Measurements from ENCODE around the gene GIPC3. TPM values are rescaled to one million over a fixed set of nuclear protein-coding genes. Genes with fewer than 3 reads are reported as not detected.

GIPC3 gene
- total and polyA plus RNA-seq, 2 experiments from 2014 or later: 0.06 TPM; not detected in 1

- 92 to 97% methylated on average over 22 to 25 of the region's 26 CpGs for WGBS, 2 experiments (ENCODE audit: low coverage in 1 of 2, low lambda C conversion rate in 2 of 2, missing lambda C conversion rate in 2 of 2)
- Histone ChIP-seq H3K4me2 (ENCODE audit: unreplicated experiment) (no peak overlapping the region), H3K9ac (no peak overlapping the region), H3K36me3 (ENCODE audit: low read depth) (no peaks in the 10 kb centered on the region), H3K9me3 (ENCODE audit: low read depth) (no peaks in the 10 kb centered on the region), H3K4me3 (no peak overlapping the region), H3K4me1 (ENCODE audit: insufficient read depth) (no peaks in the 10 kb centered on the region), H4K20me1 (ENCODE audit: insufficient read depth) (no peaks in the 10 kb centered on the region), H3K79me2 (ENCODE audit: insufficient read depth) (no peaks in the 10 kb centered on the region), H3K27me3 (replicated peaks; ENCODE audit: insufficient read depth) (no peaks in the 10 kb centered on the region), H3K27ac (no peak overlapping the region), H3F3A (ENCODE audit: insufficient read depth) (no peaks in the 10 kb centered on the region), H3K9me2 (ENCODE audit: insufficient read depth) (no peaks in the 10 kb centered on the region), H2AFZ (no peak overlapping the region)
- DNase-seq: no peak
- TF ChIP-seq EZH2 (IDR thresholded peaks at IDR 0.05; ENCODE audit: insufficient read depth, poor library complexity, severe bottlenecking): no peak
- no peak for TF ChIP-seq EZH2phosphoT487 (IDR thresholded peaks at IDR 0.05; ENCODE audit: insufficient read depth, low read depth)
- in situ Hi-C loops (cut with MboI): loop anchor here (25.0 kb wide), 1 partner anchor 303 kb away; no protein-coding TSS in a partner anchor
Observed at GRCh38 chr19:3615524-3616135, 30.4 kb downstream of the GIPC3 start.

GRCh38 chr19:3617463-3617862 is 32.2 kb downstream of the GIPC3 start:
- H3K36me3 ChIP-seq (ENCODE audit: low read depth): no peaks in the 10 kb centered on the region
- no peak overlapping the region for H3K9ac ChIP-seq
- no peaks in the 10 kb centered on the region for H3F3A ChIP-seq (ENCODE audit: insufficient read depth)
- no peak overlapping the region for H3K4me3 ChIP-seq
- in situ Hi-C loops (cut with MboI): loop anchor here (25.0 kb wide), 1 partner anchor 305 kb away; no protein-coding TSS in a partner anchor
- 92 to 95% methylated on average over 17 to 19 of the region's 19 CpGs for WGBS, 2 experiments (ENCODE audit: low coverage in 1 of 2, low lambda C conversion rate in 2 of 2, missing lambda C conversion rate in 2 of 2)
- no peaks in the 10 kb centered on the region for H4K20me1 ChIP-seq (ENCODE audit: insufficient read depth)
- H3K27ac ChIP-seq: no peak overlapping the region
- no peaks in the 10 kb centered on the region for H3K9me3 ChIP-seq (ENCODE audit: low read depth)
- H2AFZ ChIP-seq: no peak overlapping the region
- H3K4me2 ChIP-seq (ENCODE audit: unreplicated experiment): no peak overlapping the region
- DNase-seq: no peak
- 0 out of 2 replicates have a peak, but pooled peaks cover 4% of the 10 kb centered on the region for H3K79me2 ChIP-seq (ENCODE audit: insufficient read depth)
- no peaks in the 10 kb centered on the region for H3K27me3 ChIP-seq (replicated peaks; ENCODE audit: insufficient read depth)
- H3K4me1 ChIP-seq (ENCODE audit: insufficient read depth): no peaks in the 10 kb centered on the region
- no peaks in the 10 kb centered on the region for H3K9me2 ChIP-seq (ENCODE audit: insufficient read depth)
- TF ChIP-seq EZH2phosphoT487 (IDR thresholded peaks at IDR 0.05; ENCODE audit: insufficient read depth, low read depth) (no peak), EZH2 (IDR thresholded peaks at IDR 0.05; ENCODE audit: insufficient read depth, poor library complexity, severe bottlenecking) (no peak)

GRCh38 chr19:3618144-3618810 is 33.0 kb downstream of the GIPC3 start:
- H3K79me2 ChIP-seq (ENCODE audit: insufficient read depth): 0 out of 2 replicates have a peak, but pooled peaks cover 8% of the 10 kb centered on the region
- no peaks in the 10 kb centered on the region for H4K20me1 ChIP-seq (ENCODE audit: insufficient read depth)
- no peaks in the 10 kb centered on the region for H3F3A ChIP-seq (ENCODE audit: insufficient read depth)
- H3K36me3 ChIP-seq (ENCODE audit: low read depth): no peaks in the 10 kb centered on the region
- peak; percentile 82 for DNase-seq
- no peak overlapping the region for H3K9ac ChIP-seq
- no peaks in the 10 kb centered on the region for H3K9me2 ChIP-seq (ENCODE audit: insufficient read depth)
- H3K27ac ChIP-seq: no peak overlapping the region
- TF ChIP-seq EZH2phosphoT487 (IDR thresholded peaks at IDR 0.05; ENCODE audit: insufficient read depth, low read depth): no peak
- TF ChIP-seq EZH2 (IDR thresholded peaks at IDR 0.05; ENCODE audit: insufficient read depth, poor library complexity, severe bottlenecking): no peak
- no peaks in the 10 kb centered on the region for H3K27me3 ChIP-seq (replicated peaks; ENCODE audit: insufficient read depth)
- no peak overlapping the region for H3K4me3 ChIP-seq
- in situ Hi-C loops (cut with MboI): loop anchor here (25.0 kb wide), 1 partner anchor 306 kb away; no protein-coding TSS in a partner anchor
- H3K4me2 ChIP-seq (ENCODE audit: unreplicated experiment): no peak overlapping the region
- no peaks in the 10 kb centered on the region for H3K4me1 ChIP-seq (ENCODE audit: insufficient read depth)
- H2AFZ ChIP-seq: no peak overlapping the region
- 30 to 40% methylated on average over 26 to 28 of the region's 31 CpGs for WGBS, 2 experiments (ENCODE audit: low coverage in 1 of 2, low lambda C conversion rate in 2 of 2, missing lambda C conversion rate in 2 of 2)
- no peaks in the 10 kb centered on the region for H3K9me3 ChIP-seq (ENCODE audit: low read depth)

GRCh38 chr19:3618811-3619630 is 33.7 kb downstream of the GIPC3 start:
- Histone ChIP-seq H2AFZ (no peak overlapping the region), H4K20me1 (ENCODE audit: insufficient read depth) (no peaks in the 10 kb centered on the region), H3K4me3 (no peak overlapping the region), H3K4me1 (ENCODE audit: insufficient read depth) (no peaks in the 10 kb centered on the region), H3K9ac (no peak overlapping the region), H3F3A (ENCODE audit: insufficient read depth) (no peaks in the 10 kb centered on the region), H3K9me3 (ENCODE audit: low read depth) (no peaks in the 10 kb centered on the region), H3K4me2 (ENCODE audit: unreplicated experiment) (no peak overlapping the region), H3K36me3 (ENCODE audit: low read depth) (no peaks in the 10 kb centered on the region), H3K27me3 (replicated peaks; ENCODE audit: insufficient read depth) (no peaks in the 10 kb centered on the region), H3K9me2 (ENCODE audit: insufficient read depth) (no peaks in the 10 kb centered on the region), H3K27ac (no peak overlapping the region), H3K79me2 (ENCODE audit: insufficient read depth) (peaks cover 16% of the 10 kb centered on the region)
- DNase-seq: no peak
- no peak for TF ChIP-seq EZH2phosphoT487 (IDR thresholded peaks at IDR 0.05; ENCODE audit: insufficient read depth, low read depth)
- no peak for TF ChIP-seq EZH2 (IDR thresholded peaks at IDR 0.05; ENCODE audit: insufficient read depth, poor library complexity, severe bottlenecking)
- in situ Hi-C loops (cut with MboI): loop anchor here (25.0 kb wide), 1 partner anchor 307 kb away; no protein-coding TSS in a partner anchor
- WGBS, 2 experiments (ENCODE audit: low coverage in 1 of 2, low lambda C conversion rate in 2 of 2, missing lambda C conversion rate in 2 of 2): 72 to 81% methylated on average over 22 to 26 of the region's 31 CpGs
